HG03103 (cell line): ENCODE data around the gene C7.

Source experiments
- ATAC-seq: cut with Tn5 transposase; IDR thresholded peaks from one replicate; pipeline ENCODE4 v1.9.1; 2021; ENCODE audit warnings: low read depth; ENCODE audit not compliant: unreplicated experiment

The C7 gene

GRCh38 chr5:40915341-40915926 is 6.1 kb downstream of the C7 start:
- ATAC-seq: no peak

- no peak for ATAC-seq
Measured at GRCh38 chr5:40916226-40916625, 6.9 kb downstream of the C7 start.

- ATAC-seq: no peak
Measured at GRCh38 chr5:40928886-40929448, 19.7 kb downstream of the C7 start.

- no peak for ATAC-seq
Measured at GRCh38 chr5:40932766-40933165, 23.5 kb downstream of the C7 start.

GRCh38 chr5:40937075-40937474 is 27.8 kb downstream of the C7 start:
- no peak for ATAC-seq

GRCh38 chr5:40939753-40940152 is 30.5 kb downstream of the C7 start:
- no peak for ATAC-seq

- ATAC-seq: no peak
Measured at GRCh38 chr5:40945111-40945510, 35.8 kb downstream of the C7 start.

- no peak for ATAC-seq
Measured at GRCh38 chr5:40955313-40955712, 46.0 kb downstream of the C7 start.

GRCh38 chr5:40957048-40957447 is 47.8 kb downstream of the C7 start:
- ATAC-seq: no peak

GRCh38 chr5:40958811-40959210 is 49.5 kb downstream of the C7 start:
- no peak for ATAC-seq

GRCh38 chr5:40960037-40960436 is 50.7 kb downstream of the C7 start:
- ATAC-seq: no peak

- ATAC-seq: no peak
Measured at GRCh38 chr5:40962207-40962955, 53.1 kb downstream of the C7 start.

- no peak for ATAC-seq
Measured at GRCh38 chr5:40972434-40972833, 63.1 kb downstream of the C7 start.

GRCh38 chr5:40973364-40974004 is 64.2 kb downstream of the C7 start:
- ATAC-seq: no peak

GRCh38 chr5:40976041-40976440 is 66.7 kb downstream of the C7 start:
- ATAC-seq: no peak

- ATAC-seq: no peak
Measured at GRCh38 chr5:40976836-40977235, 67.5 kb downstream of the C7 start.

GRCh38 chr5:40981420-40981819 is 72.1 kb downstream of the C7 start:
- ATAC-seq: no peak

GRCh38 chr5:40983781-40984180 is 74.5 kb downstream of the C7 start:
- no peak for ATAC-seq

- no peak for ATAC-seq
Measured at GRCh38 chr5:40984884-40985283, 75.6 kb downstream of the C7 start.

GRCh38 chr5:40985501-40985900 is 76.2 kb downstream of the C7 start:
- ATAC-seq: no peak

GRCh38 chr5:40986666-40987065 is 77.4 kb downstream of the C7 start:
- no peak for ATAC-seq

GRCh38 chr5:40987349-40987748 is 78.1 kb downstream of the C7 start:
- no peak for ATAC-seq
